Keratinocyte (primary cell): Measurements from ENCODE around the gene PXDN. TPM values are rescaled to one million over a fixed set of nuclear protein-coding genes. Genes with fewer than 3 reads are reported as not detected.
"Not testable (repeated sequence)": the region's sequence is repeated elsewhere in the genome, so short reads cannot be mapped to it uniquely, and the experiment has no call there.

Experiments used
- DNase-seq: peaks from one replicate; pipeline ENCODE4 v3.0.0-alpha.2; 2011; ENCODE audit warnings: low read depth, missing footprints, low spot score
- FAIRE-seq: peaks from 2 replicates; lab custom pipeline; 2011; peaks lifted over from hg19 to GRCh38; lab: Jason Lieb, UNC
- H2AFZ ChIP-seq: 2 replicates; pipeline ENCODE4 v1.6.0; 2012; ENCODE audit warnings: low read length, control low read depth, inconsistent platforms; ENCODE audit not compliant: control insufficient read depth
- H3K27ac ChIP-seq: 2 replicates; pipeline ENCODE4 v1.5.1; 2011; ENCODE audit warnings: low read length; ENCODE audit not compliant: control insufficient read depth, insufficient read depth
- H3K27me3 ChIP-seq: 3 replicates; pipeline ENCODE4 v1.6.0; 2011; ENCODE audit warnings: low read length; ENCODE audit not compliant: control insufficient read depth, insufficient read depth; ENCODE audit errors: extremely low read depth
- H3K36me3 ChIP-seq, 2 experiments: 2 replicates in 1 of 2; 3 replicates in 1 of 2; pipeline ENCODE4 v1.5.1; 2011; ENCODE audit warnings: low read length in 2 of 2, mild to moderate bottlenecking in 1 of 2; ENCODE audit not compliant: control insufficient read depth in 2 of 2, insufficient read depth in 2 of 2; ENCODE audit errors: extremely low read depth in 1 of 2
- H3K4me1 ChIP-seq: 3 replicates; pipeline ENCODE4 v1.5.1; 2011; ENCODE audit warnings: low read length; ENCODE audit not compliant: control insufficient read depth, insufficient read depth; ENCODE audit errors: extremely low read depth
- H3K4me2 ChIP-seq: 3 replicates; pipeline ENCODE4 v1.6.0; 2011; ENCODE audit warnings: low read depth, low read length; ENCODE audit not compliant: control insufficient read depth, insufficient read depth; ENCODE audit errors: extremely low read depth
- H3K4me3 ChIP-seq, 3 experiments: fragments of 200-600 bp in 1 of 3; sonication (generic) in 1 of 3; 2 replicates in 2 of 3; 3 replicates in 1 of 3; pipeline ENCODE4 v1.5.1; 2011 to 2016; ENCODE audit warnings: low read length in 3 of 3, mild to moderate bottlenecking in 3 of 3, control low read depth in 2 of 3, inconsistent platforms in 1 of 3, low read depth in 1 of 3, mixed read lengths in 1 of 3, mixed run types in 1 of 3, moderate library complexity in 1 of 3; ENCODE audit not compliant: control insufficient read depth in 2 of 3, insufficient read depth in 2 of 3; ENCODE audit errors: extremely low read depth in 1 of 3
- H3K79me2 ChIP-seq: 2 replicates; pipeline ENCODE4 v1.6.0; 2012; ENCODE audit warnings: low read length; ENCODE audit not compliant: control insufficient read depth, insufficient read depth
- H3K9ac ChIP-seq: 3 replicates; pipeline ENCODE4 v1.6.0; 2011; ENCODE audit warnings: low read length; ENCODE audit not compliant: control insufficient read depth, insufficient read depth; ENCODE audit errors: extremely low read depth
- H3K9me1 ChIP-seq: 3 replicates; pipeline ENCODE4 v1.6.0; 2011; ENCODE audit warnings: low read length; ENCODE audit not compliant: control insufficient read depth, insufficient read depth; ENCODE audit errors: extremely low read depth
- H3K9me3 ChIP-seq: 2 replicates; pipeline ENCODE4 v1.5.1; 2012; ENCODE audit warnings: low read depth, low read length; ENCODE audit not compliant: control insufficient read depth
- H4K20me1 ChIP-seq: 3 replicates; pipeline ENCODE4 v1.6.0; 2011; ENCODE audit warnings: low read length; ENCODE audit not compliant: control insufficient read depth, insufficient read depth; ENCODE audit errors: extremely low read depth
- EZH2 ChIP-seq: IDR thresholded peaks from one replicate; pipeline ENCODE4 v1.6.1; 2012; ENCODE audit warnings: inconsistent platforms, mild to moderate bottlenecking, low read length, moderate library complexity
- dilution Hi-C: fragments of 300-500 bp; cut with MboI; formaldehyde crosslinking; loops from one replicate; pipeline ENCODE4 v1.7.0; 2020; ENCODE audit warnings: low sequenced_read_pairs; ENCODE audit not compliant: extremely low pct_ligation_motif_present
- polyA plus RNA-seq, 5 experiments: library from polyadenylated mRNA; depleted of rRNA in 3 of 5; stranded (reverse) in 3 of 5; stranded (forward) in 1 of 5; unstranded in 1 of 5; fragments of >200 nt; gene quantifications; 1 replicate in 1 of 5; 2 replicates in 3 of 5; 3 replicates in 1 of 5; pipeline versions ENCODE4 v1.2.1 to v1.2.3, GENCODE V29; 2011 to 2012; ENCODE audit warnings: missing spikeins in 2 of 5, low read depth in 1 of 5, low replicate concordance in 1 of 5
- TF ChIP-seq, protein P1 (sequence below), 3 experiments: IDR thresholded peaks in 1 of 3; conservative IDR thresholded peaks in 1 of 3; optimal IDR thresholded peaks in 1 of 3; 2 replicates in 2 of 3; 3 replicates in 1 of 3; pipeline versions ENCODE3 to v1.5.1; 2011; ENCODE audit warnings: low read length in 3 of 3, mild to moderate bottlenecking in 3 of 3, moderate library complexity in 2 of 3, control low read depth in 1 of 3, inconsistent platforms in 1 of 3; ENCODE audit not compliant: insufficient read depth in 2 of 3; ENCODE audit errors: extremely low read depth in 1 of 3

The PXDN gene
- polyA plus RNA-seq, 1 donor (not counting 4 experiments of a cell fraction or from before 2014, with no cell fraction given): 36.7 TPM

DNA sequence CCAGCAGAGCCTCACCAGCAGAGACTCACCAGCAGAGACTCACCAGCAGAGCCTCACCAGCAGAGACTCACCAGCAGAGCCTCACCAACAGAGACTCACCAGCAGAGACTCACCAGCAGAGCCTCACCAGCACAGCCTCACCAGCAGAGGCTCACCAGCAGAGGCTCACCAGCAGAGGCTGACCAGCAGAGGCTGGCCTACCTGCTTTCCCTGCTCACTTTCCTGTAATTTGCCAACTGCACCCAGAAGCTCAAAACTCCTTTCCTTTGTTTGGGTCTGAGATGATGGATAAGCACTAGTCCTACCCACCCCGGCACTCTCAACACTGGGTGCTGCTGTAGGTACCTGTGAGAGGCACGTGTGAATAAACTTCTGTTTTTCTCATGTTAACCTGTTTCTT, 36.4 kb upstream of the PXDN start:
- FAIRE-seq: no peak
- TF ChIP-seq, protein P1, sequence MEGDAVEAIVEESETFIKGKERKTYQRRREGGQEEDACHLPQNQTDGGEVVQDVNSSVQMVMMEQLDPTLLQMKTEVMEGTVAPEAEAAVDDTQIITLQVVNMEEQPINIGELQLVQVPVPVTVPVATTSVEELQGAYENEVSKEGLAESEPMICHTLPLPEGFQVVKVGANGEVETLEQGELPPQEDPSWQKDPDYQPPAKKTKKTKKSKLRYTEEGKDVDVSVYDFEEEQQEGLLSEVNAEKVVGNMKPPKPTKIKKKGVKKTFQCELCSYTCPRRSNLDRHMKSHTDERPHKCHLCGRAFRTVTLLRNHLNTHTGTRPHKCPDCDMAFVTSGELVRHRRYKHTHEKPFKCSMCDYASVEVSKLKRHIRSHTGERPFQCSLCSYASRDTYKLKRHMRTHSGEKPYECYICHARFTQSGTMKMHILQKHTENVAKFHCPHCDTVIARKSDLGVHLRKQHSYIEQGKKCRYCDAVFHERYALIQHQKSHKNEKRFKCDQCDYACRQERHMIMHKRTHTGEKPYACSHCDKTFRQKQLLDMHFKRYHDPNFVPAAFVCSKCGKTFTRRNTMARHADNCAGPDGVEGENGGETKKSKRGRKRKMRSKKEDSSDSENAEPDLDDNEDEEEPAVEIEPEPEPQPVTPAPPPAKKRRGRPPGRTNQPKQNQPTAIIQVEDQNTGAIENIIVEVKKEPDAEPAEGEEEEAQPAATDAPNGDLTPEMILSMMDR (optimal IDR thresholded peaks at IDR 0.05 in 1 of 3, IDR thresholded peaks at IDR 0.05 in 1 of 3, conservative IDR thresholded peaks at IDR 0.05 in 1 of 3; ENCODE audit: extremely low read depth in 1 of 3, insufficient read depth in 2 of 3, low read length in 3 of 3): no peak
- TF ChIP-seq EZH2: no peak

DNA sequence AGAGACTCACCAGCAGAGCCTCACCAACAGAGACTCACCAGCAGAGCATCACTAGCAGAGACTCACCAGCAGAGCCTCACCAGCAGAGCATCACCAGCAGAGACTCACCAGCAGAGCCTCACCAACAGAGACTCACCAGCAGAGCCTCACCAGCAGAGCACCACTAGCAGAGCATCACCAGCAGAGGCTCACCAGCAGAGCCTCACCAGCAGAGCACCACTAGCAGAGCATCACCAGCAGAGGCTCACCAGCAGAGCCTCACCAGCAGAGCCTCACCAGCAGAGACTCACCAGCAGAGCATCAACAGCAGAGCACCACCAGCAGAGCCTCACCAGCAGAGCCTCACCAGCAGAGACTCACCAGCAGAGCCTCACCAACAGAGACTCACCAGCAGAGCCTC, 35.7 kb upstream of the PXDN start:
- H3K9ac ChIP-seq, H3K9me3 ChIP-seq, H3K4me1 ChIP-seq, dilution Hi-C loops, H3K36me3 ChIP-seq, H3K4me2 ChIP-seq, H3K9me1 ChIP-seq, DNase-seq, H4K20me1 ChIP-seq, H3K4me3 ChIP-seq, H3K79me2 ChIP-seq, H3K27me3 ChIP-seq, H3K27ac ChIP-seq, FAIRE-seq, H2AFZ ChIP-seq: not testable (repeated sequence)

More for the DNA sequence above, 36.4 kb upstream of the PXDN start:
- dilution Hi-C loops: no loop called here
- H4K20me1 ChIP-seq: no peaks in the 10 kb centered on the region
- no peaks in the 10 kb centered on the region for H3K9me1 ChIP-seq
- no peak overlapping the region for H3K27ac ChIP-seq
- H3K4me3 ChIP-seq: no peak overlapping the region
- H3K79me2 ChIP-seq: no peaks in the 10 kb centered on the region
- no peaks in the 10 kb centered on the region for H3K36me3 ChIP-seq
- peaks cover 6% of the 10 kb centered on the region for H3K27me3 ChIP-seq
- H3K4me1 ChIP-seq: no peaks in the 10 kb centered on the region
- DNase-seq: no peak
- H2AFZ ChIP-seq: no peak overlapping the region
- no peak overlapping the region for H3K4me2 ChIP-seq
- no peaks in the 10 kb centered on the region for H3K9me3 ChIP-seq
- H3K9ac ChIP-seq: no peak overlapping the region

DNA sequence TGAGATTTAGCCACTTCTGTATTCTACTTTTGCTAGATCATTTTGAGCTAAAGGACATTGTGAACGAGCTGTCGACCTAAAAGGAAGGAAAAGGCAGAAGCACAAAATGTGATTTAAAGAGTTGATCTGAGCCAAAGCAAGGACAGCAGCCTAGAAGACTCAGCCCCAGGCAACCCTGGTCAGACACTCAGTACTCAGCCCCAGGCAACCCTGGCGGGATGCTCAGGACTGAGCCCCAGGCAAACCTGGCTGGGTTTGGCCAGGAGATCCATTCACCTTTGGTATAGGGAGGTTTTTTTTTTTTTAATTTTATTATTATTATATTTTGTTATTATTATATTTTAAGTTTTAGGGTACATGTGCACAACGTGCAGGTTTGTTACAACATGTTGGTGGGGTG, 34.3 kb upstream of the PXDN start:
- TF ChIP-seq, protein P1 (optimal IDR thresholded peaks at IDR 0.05 in 1 of 3, IDR thresholded peaks at IDR 0.05 in 1 of 3, conservative IDR thresholded peaks at IDR 0.05 in 1 of 3; ENCODE audit: extremely low read depth in 1 of 3, insufficient read depth in 2 of 3, low read length in 3 of 3): no peak
- no peak for TF ChIP-seq EZH2
- H3K4me2 ChIP-seq: no peak overlapping the region
- no peaks in the 10 kb centered on the region for H3K9me1 ChIP-seq
- no peak overlapping the region for H3K4me3 ChIP-seq
- no peak overlapping the region for H3K27ac ChIP-seq
- H2AFZ ChIP-seq: no peak overlapping the region
- no peaks in the 10 kb centered on the region for H3K79me2 ChIP-seq
- no peaks in the 10 kb centered on the region for H3K36me3 ChIP-seq
- no peak overlapping the region for H3K9ac ChIP-seq
- H4K20me1 ChIP-seq: no peaks in the 10 kb centered on the region
- DNase-seq: no peak
- H3K27me3 ChIP-seq: peaks cover 6% of the 10 kb centered on the region
- H3K9me3 ChIP-seq: no peaks in the 10 kb centered on the region
- H3K4me1 ChIP-seq: no peaks in the 10 kb centered on the region
- FAIRE-seq: no peak
- dilution Hi-C loops: no loop called here
